Measurements from ENCODE around the gene PPP1R16B.

PPP1R16B gene

DNA sequence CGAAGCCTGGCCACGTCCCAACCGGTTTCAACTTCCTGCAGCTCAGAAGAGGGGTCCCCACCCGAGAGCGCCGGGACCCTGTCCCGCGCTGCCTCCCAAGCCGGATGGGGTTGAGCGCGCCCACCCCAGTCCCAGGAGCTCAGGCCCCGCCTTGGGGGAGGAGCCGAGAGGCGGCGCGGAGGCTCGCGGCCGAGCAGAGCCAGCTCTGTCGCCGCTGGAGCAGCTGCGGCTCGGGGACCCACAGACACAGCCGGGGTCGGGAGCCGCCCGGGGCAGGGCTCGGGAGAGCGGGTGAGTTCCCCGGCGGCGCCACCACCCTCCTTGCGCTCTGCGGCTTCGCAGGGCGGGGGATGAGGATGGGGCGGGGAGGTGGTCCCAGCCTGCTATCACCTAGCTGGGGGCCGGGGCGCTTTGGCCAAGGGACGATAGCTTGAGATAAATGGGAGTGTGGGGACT lies at the start of gene PPP1R16B:
PPP1R16B (plus strand) TSS at position 196 of the 456 bp plus-strand sequence. CDS start 30,229 bp downstream, outside the sequence.
- TF ChIP-seq, protein P1, sequence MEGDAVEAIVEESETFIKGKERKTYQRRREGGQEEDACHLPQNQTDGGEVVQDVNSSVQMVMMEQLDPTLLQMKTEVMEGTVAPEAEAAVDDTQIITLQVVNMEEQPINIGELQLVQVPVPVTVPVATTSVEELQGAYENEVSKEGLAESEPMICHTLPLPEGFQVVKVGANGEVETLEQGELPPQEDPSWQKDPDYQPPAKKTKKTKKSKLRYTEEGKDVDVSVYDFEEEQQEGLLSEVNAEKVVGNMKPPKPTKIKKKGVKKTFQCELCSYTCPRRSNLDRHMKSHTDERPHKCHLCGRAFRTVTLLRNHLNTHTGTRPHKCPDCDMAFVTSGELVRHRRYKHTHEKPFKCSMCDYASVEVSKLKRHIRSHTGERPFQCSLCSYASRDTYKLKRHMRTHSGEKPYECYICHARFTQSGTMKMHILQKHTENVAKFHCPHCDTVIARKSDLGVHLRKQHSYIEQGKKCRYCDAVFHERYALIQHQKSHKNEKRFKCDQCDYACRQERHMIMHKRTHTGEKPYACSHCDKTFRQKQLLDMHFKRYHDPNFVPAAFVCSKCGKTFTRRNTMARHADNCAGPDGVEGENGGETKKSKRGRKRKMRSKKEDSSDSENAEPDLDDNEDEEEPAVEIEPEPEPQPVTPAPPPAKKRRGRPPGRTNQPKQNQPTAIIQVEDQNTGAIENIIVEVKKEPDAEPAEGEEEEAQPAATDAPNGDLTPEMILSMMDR (IDR thresholded peaks at IDR 0.05): no peak

DNA sequence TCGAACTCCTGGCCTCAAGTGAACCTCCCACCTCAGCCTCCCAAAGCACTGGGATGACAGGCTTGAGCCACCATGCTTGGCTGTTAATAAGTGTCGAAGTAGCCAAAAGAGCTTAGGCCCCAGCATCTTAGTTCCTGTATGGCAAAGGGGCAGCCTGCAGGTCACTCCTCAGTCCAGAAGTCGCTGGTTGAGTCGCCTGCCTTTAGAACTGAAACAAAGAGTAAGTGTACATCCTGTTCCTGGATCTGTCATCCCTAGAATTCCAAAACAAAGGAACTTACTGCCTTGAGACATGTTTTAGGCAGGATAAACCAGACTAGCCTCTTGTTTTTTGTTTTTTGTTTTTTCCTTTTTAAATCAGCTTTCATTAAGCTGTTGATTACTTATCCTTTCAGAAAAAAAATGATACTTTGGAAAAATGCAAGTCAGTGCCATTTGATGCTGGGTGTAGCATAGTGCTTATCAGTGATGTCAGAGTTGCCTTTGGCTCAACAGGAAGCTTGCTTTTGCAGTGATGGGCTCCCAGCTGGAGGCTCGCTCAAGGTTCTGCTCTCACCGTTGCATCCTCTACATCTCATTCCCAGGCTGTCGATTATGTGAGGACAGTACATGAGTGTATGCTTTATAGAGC lies 48.2 kb upstream of the PPP1R16B start:
- TF ChIP-seq, protein P1 (IDR thresholded peaks at IDR 0.05): no peak

DNA sequence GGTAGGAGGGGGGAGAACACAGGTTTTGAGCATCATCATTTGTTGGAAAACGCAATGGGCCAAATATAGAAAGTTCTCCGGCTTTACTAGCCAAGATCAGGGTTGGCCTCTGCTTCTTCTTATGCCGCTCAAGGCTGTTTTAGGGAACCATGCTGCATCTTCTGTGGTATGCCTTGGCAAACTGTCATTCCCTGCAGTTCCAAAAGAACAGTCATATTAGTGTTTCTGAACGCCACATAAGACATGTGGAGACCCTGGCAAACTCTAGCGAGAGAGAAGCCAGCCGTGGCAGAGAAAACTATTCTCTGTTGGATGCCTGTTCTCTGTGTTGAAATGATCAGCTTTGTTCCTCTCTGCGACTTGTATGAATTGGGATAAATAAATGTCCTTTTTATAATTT lies 46.4 kb upstream of the PPP1R16B start:
- TF ChIP-seq, protein P1 (IDR thresholded peaks at IDR 0.05): no peak

DNA sequence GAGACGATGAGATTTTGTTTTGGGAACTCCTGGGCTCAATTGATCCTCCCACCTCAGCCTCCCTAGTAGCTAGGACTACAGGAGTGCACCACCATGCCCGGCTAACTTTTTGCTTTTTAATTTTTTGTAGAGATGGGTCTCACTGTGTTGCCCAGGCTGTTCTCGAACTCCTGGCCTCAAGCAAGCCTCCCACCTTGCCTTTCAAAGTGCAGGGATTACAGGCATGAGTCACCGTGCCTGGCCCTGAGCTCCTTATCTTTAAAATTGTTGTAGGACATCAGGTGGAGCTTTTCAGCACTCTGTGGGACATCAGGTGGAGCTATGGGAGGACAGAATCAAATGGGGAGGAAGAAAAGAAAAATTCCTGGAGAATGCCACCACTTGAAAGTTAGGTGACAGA lies 44.5 kb upstream of the PPP1R16B start:
- TF ChIP-seq, protein P1 (IDR thresholded peaks at IDR 0.05): no peak

DNA sequence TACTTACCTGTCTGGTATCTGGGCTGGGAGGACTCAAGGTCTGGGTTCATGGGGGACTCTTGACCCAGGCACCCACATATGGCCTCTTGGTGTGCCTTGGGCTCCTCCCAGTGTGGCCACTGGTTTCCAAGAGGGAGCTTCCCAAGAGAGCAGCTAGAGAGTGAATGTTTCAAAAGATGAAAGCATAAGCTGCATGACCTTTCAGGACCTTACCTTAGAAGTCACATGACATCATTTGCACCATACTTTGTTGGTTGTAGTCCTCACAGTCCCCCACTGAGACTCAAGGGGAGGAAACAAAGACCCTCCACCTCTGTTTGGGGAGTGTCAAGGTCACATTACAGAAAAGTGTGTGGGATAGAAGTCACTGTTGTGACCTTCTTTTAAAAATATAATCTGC lies 43.3 kb upstream of the PPP1R16B start:
- TF ChIP-seq, protein P1 (IDR thresholded peaks at IDR 0.05): no peak

DNA sequence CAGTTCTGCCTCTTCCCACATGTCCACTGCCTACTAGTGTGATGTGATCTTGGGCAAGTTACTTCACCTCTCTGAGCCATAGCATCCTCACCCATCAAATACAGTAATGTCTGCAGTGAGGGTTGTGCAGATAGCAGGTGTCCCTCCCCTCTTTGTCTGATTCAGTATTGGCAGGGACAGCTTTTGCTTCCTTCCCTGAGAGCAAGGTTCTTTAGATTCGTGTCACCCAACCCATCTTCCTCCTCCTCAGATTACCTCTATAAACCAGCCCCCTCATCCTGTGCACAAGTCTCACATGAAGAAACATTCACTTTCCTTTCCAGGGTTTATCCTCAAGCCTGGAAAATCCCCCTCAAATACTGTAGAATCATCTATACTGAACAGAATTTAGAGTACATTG lies 41.9 kb upstream of the PPP1R16B start:
- TF ChIP-seq, protein P1 (IDR thresholded peaks at IDR 0.05): no peak

DNA sequence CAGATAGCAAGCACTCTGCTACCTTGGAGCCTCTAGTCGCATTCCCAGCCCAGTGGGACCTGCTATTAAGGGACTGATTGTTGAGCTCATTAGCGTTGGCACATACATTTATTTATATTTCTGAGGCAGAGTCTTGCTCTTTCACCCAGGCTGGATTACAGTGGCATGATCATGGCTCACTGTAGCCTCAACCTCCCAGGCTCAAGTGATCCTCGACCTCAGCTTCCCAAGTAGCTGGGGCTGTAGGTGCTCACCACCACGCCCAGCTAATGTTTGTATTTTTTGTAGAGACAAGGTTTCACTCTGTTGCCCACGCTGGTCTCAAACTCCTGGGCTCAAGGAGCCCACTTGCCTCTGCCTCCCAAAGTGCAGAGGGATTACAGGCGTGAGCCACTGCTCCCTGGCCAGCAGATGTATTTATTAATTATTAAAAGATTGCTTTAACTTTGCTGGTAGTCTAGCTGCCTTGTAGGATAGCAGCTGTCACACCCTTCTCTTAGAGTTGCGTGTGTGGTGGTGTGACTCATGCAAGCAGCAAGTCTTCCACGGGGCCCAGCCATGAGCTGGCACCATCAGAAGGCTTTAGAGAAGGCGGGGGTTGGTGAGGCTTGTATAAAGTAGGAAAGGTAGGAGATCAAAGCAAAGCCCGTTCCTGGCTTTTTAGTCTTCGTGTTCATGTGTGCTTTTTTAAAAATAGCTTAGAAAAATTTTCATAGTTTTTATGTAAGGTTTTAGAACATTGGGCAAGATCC lies 40.8 kb upstream of the PPP1R16B start:
- TF ChIP-seq, protein P1 (IDR thresholded peaks at IDR 0.05): no peak
